ENCODE data around the gene NDUFS7.
A peak's percentile ranks its signal among the peaks of the same experiment; 100 is the strongest.

The NDUFS7 gene

GRCh38 chr19:1440418-1440801 lies 56.7 kb downstream of the NDUFS7 start:
- Mint-ChIP-seq H3K27ac (peak overlapping the region; percentile 67), H3K27me3 (peaks cover 1 to 8% of the 10 kb centered on the region in 2 donors), H3K4me1 (peaks cover 32 to 53% of the 10 kb centered on the region in 2 donors), H3K4me3 (peak overlapping the region; percentile 97 to 100), H3K9me3 (no peaks in the 10 kb centered on the region), H3K36me3 (peaks cover 51 to 56% of the 10 kb centered on the region in 2 donors)
- DNase-seq, result no peak
- ATAC-seq (replicated peaks), result no peak

- Mint-ChIP-seq H3K36me3 (peaks cover 49 to 56% of the 10 kb centered on the region in 2 donors), H3K4me3 (peak overlapping the region; percentile 97 to 100), H3K27me3 (peaks cover 3 to 10% of the 10 kb centered on the region in 2 donors), H3K9me3 (no peaks in the 10 kb centered on the region), H3K4me1 (peaks cover 33 to 56% of the 10 kb centered on the region in 2 donors), H3K27ac (peak overlapping the region; percentile 67)
- ATAC-seq (replicated peaks) (no peak), DNase-seq (no peak)
These were observed 57.3 kb downstream of the NDUFS7 start for GRCh38 chr19:1441022-1441426.

GRCh38 chr19:1441677-1442438 lies 58.2 kb downstream of the NDUFS7 start:
- peaks cover 33 to 56% of the 10 kb centered on the region in 2 donors for H3K4me1 Mint-ChIP-seq
- no peaks in the 10 kb centered on the region for H3K9me3 Mint-ChIP-seq
- peak overlapping the region; percentile 30 to 60 for H3K4me3 Mint-ChIP-seq
- peaks cover 44 to 53% of the 10 kb centered on the region in 2 donors for H3K36me3 Mint-ChIP-seq
- peak overlapping the region; percentile 83 for H3K27ac Mint-ChIP-seq
- no peak for DNase-seq
- ATAC-seq (replicated peaks), result no peak
- H3K27me3 Mint-ChIP-seq, result peaks cover 3 to 14% of the 10 kb centered on the region in 2 donors
